Right hindlimb (tissue), 1 donor: ENCODE measurements around the gene ZNF536.
"Not testable (repeated sequence)": the region's sequence is repeated elsewhere in the genome, so short reads cannot be mapped to it uniquely, and the experiment has no call there.

Experiments used
- DNase-seq: peaks from one replicate; pipeline ENCODE4 v3.0.0-alpha.2; 2018

ZNF536 gene

GRCh38 chr19:30390356-30390988 is 18.3 kb downstream of the ZNF536 start:
- DNase-seq, result no peak

- no peak for DNase-seq
Measured at GRCh38 chr19:30391052-30391451, 18.9 kb downstream of the ZNF536 start.

DNA sequence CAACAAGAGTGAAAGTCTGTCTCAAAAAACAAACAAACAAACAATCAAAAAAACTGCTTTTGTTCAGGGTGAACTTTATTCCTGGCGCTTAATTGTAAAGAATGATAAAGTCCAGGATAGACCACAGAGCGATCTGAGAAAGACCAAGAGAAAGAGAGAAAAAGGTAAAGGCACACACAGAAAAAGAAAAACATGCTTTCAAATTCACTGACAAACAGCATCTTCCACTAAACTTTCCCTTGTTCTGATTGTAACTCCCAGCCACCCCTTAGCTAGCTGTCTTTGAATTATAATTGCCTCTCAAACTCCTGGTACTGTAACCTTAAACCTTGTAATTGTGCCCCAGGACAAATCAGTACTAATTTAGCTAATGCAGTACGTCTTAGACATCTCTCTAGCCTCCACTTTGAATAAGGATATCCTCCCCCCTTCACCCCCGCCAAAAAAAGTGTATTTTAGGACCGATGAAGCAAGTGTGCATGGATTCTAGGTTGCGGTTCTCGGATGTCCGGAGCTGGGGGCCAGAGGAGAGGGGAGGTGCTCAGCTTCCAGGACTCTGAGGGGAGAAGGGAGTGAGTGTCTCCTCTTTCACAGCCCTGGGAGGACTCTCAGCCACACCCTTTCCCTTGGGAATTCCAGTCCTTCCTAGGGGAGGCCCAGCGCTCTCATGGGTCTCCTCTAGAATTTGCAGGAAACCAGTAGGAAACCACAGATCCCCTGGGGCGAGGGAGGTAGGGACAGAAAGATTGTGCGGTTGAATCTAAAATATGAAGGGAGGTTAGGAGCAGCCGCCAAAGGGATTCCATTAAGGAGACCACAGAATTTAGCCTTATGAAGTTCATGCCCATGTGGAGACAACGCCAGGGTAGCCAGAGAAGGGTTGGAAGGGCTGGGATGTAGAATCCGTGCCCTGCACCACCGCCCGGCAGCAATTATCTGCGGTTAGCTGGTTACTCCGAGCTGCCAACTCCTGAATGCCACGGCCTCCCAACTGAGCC is 19.7 kb downstream of the ZNF536 start:
- DNase-seq, result peak; percentile 60

GRCh38 chr19:30393046-30393445 is 20.9 kb downstream of the ZNF536 start:
- no peak for DNase-seq

DNA sequence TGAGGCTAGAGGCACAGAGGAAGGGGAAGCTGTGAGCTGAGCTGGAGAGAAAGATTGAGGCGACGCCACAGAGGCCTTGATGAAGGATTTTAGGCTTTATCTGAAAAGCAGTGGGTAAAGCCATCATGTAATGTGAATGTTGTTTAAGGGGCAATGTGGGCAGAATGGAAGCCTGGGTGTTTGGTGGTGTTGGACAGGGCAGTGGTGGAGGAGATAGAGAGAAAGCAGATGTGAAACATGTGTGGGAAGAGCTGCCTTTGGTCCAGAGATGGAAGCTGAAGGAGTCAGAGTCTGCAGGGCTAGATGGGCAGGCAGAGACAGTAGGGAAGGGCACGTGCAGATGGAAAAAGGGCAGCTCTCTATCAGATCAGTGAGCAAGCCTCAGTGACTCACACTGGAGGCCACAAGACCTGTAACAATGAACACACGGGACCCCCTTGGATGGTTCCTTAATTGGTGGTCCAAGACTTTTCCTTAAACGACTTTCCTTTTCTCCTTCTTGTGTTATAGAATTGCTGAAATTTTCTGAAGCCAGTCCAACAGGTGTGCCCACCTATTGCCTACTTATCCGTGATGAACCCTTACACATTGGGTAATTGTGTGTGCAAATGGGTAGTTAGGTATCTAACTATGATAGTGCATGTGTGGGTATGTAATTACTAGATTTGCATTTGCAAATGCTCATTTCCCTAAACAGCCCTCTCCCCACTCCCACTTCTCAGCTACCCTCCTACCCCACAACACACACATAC is 21.7 kb downstream of the ZNF536 start:
- no peak for DNase-seq

- DNase-seq, result no peak
Measured at GRCh38 chr19:30394481-30395151, 22.4 kb downstream of the ZNF536 start.

DNA sequence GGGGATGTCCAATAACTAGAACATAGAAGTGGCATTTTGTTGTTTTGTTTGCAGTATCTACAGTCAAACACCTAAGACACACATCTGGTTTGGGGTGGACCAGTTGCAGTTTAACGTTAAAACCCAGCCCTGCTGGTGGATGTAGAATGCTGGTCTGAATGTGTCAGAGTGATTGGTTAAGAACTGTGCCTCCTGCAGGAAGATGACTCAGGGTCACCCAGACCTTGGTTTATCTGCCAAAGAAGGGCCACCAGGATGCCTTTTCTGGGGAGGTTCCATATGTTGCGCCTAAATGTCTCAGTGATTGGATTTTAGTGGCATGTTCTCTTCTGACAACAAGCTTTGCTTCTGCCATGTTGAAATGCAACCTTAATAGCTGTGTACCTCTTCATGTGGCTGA is 23.1 kb downstream of the ZNF536 start:
- no peak for DNase-seq

DNA sequence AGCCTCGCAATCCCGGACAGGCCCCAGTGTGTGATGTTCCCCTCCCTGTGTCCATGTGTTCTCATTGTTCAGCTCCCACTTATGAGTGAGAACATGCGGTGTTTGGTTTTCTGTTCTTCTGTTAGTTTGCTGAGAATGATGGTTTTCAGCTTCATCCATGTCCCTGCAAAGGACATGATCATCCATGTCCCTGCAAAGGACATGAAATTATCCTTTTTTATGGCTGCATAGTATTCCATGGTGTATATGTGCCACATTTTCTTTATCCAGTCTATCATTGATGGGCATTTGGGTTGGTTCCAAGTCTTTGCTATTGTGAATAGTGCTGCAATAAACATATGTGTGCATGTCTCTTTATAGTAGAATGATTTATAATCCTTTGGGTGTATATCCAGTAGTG is 26.4 kb downstream of the ZNF536 start:
- DNase-seq, result not testable (repeated sequence)

GRCh38 chr19:30401956-30402355 is 29.8 kb downstream of the ZNF536 start:
- no peak for DNase-seq

DNA sequence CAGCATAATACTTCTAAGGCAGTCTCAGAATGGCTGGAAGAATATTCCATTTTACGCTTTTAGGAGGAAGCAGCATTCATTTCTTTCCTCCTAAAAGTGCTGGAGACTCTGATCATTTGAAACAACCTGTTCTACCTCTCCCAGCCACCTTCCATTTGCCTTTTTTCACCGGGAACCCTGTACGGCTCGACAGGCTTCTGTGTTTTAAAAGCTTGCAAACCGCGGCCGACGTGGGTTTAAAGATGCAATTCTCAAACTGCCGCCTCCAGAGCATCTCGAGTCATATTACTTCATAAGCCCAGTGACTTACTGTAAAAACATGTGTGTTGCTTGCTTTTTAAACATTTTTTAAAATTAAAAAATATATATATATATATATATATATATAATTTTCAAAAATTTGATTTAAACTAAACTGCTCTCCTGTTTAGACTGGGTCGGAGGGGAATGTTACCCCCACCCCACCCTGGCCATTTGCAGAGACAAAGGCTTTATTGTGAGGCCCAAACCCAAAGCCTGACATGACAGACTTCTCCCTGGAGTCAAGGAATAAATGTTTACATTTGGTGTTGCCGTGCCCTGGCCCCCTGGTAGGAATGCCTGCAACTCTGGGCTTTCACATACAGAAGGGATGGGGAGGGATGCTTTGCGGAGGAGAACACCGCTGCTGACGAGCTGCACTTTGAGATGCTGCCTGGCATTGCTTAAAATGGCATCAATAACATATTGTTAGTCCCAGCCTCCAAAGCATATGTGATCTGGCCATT is 30.4 kb downstream of the ZNF536 start:
- DNase-seq, result no peak

GRCh38 chr19:30403203-30403985 is 31.2 kb downstream of the ZNF536 start:
- DNase-seq, result no peak

- DNase-seq, result no peak
Measured at GRCh38 chr19:30406220-30407067, 34.3 kb downstream of the ZNF536 start.

DNA sequence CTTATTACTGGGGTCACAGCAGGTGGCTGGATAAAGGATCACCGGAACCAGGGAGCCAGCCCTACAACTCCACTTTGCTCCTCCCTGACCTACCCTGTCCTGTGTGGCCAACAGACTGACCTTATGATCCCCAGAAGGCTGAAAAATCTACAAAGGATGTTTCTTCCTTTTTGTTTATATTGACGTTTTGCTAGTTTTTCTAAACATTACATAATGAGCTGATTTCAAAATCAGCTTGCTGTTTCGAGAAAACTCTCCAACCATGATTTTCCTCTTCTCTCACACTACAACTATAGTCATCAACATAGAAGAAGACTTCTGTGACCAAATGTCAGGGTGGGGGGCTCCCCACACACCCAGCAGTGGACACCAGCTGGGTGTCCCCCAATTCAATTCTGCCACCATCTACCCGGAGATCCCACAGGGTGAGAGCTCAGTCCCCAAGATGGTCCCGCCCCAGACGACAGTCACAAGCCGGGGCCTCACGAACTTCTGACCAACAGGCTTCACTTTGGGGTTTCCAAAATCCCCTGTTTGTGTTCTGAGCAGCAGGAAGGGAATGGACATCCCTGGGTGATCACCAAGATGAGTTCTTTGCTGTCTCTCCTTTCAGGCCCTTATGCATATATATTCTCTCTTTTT is 35.0 kb downstream of the ZNF536 start:
- no peak for DNase-seq

DNA sequence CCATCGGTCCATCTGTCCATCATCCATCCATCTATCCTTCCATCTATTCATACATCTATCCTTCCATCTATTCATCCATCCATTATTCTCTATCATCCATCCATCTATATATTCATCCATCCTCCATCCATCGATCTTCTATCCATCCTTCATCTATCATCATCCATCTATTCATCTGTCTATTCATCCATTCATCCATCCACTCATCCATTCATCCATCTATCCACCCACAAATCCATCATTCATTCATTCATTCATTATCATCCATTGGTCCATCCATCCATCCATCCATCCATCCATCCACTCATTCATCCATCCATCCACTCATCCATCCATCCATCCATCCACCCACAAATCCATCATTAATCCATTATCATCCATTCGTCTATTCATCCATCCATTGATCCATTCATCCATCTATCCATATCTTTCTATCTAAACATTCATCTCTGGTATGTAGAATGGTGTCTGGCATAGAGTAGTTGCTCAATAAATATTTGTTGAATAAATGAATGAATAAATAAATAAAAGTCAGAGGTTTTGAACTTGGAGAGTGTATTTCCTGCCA is 36.6 kb downstream of the ZNF536 start:
- no peak for DNase-seq

- DNase-seq, result no peak
Measured at GRCh38 chr19:30411714-30412113, 39.5 kb downstream of the ZNF536 start.

DNA sequence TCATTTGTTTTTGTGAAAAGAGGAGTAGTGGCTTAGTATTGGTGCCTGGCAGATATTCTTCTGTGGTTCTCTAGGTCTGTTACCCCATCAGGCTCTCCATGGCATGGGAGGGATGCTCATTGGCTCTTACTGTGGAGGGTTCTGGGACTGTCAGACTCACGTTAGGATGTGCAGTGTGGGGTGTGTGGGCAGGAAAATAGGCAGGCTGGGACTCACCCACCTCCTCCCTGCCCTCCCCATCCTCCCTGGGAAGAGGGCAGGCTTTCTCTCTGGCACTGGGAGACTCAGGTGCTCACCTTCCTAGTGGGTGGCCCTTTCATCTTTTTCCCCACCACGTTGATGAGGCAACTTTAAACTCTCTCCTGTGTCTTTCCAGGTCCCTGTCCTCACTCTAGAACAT is 44.2 kb downstream of the ZNF536 start:
- DNase-seq, result no peak

DNA sequence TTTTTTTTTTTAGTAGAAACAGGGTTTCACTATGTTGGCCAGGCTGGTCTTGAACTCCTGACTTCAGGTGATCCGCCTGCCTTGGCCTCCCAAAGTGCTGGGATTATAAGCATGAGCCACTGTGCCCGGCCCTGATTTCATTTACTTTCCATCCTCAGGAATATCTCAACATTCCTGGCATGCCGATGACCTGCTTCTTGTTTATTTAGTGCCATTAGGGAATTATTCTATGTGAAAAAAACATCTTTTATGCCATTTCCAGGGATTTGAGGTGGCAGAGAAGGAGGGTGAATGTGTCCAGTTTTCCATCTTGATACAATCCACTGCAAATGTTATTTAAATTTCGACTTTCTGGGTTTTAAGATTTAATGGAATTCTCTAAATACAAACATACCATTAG is 45.0 kb downstream of the ZNF536 start:
- not testable (repeated sequence) for DNase-seq

DNA sequence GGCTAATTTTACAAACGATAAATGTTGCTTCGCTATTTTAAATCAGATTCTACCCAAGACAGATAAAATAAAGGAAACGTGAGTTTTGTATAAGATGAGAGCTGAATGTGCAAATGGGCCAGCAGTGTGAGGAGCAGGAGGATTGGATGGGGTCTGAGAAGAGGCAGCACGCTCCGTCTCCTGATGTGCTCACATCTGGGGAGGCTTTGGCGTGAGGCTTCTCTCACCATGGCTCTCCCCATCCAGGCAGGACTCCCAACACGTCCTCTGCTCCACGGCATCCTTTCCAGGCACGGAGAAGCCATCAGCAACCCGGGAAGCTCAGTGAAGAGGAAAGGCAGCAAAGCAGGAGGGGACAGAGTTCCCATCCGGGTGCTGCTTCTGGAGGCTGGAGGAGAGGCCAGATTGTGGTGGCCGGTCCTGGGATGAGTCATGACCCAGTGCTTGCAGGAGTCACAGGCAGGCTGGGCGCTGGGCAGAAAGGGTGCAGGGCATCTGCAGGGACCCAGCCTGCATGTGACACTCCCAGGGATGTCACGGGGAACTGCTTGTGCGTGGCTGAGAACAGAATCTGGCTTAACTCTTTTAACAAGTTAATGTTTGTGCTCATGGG is 47.5 kb downstream of the ZNF536 start:
- no peak for DNase-seq

DNA sequence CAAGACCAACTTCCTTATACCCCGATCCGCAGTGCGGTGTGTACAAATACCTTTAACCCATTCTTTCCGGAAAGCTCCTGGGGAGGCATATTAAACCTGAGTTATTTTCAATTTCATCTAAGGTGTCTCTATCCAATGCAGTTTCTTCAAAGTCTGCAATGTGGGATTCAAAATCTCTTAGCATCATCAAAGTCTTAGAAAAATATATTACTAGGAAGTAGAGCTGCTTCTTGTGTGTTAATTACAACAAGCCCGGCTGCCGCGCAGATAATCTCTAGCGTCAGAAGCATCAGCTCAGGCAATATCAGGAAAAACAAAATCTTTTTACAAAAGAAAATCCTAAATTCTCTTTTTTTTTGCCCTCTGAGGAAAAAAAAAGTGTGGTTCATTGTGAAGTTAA is 48.1 kb downstream of the ZNF536 start:
- DNase-seq, result no peak
